Neural progenitor cell (in vitro differentiated cells): Measurements from ENCODE around the gene OXT.

Source experiments
- CTCF ChIP-seq: fragments of 200-600 bp; sonication (generic); IDR thresholded peaks from 2 replicates; pipeline ENCODE4 v1.5.1; 2017; ENCODE audit warnings: antibody characterized with exemption, mild to moderate bottlenecking
- EZH2 ChIP-seq: fragments of 200-600 bp; sonication (generic); IDR thresholded peaks from 2 replicates; pipeline ENCODE4 v1.6.1; 2017; ENCODE audit warnings: antibody characterized with exemption, mild to moderate bottlenecking, moderate library complexity

GRCh38 chr20:3045816-3046676 lies 25.4 kb upstream of the OXT start, which contains the start of gene MRPS26:
- TF ChIP-seq CTCF (no peak), EZH2 (peak; percentile 32)
